GM21619 (cell line): ENCODE data around the gene TLR3.
"Not testable (repeated sequence)": the region's sequence is repeated elsewhere in the genome, so short reads cannot be mapped to it uniquely, and the experiment has no call there.

ENCODE experiments used
- ATAC-seq: cut with Tn5 transposase; IDR thresholded peaks from one replicate; pipeline ENCODE4 v1.9.1; 2021; ENCODE audit not compliant: unreplicated experiment

The TLR3 gene

DNA sequence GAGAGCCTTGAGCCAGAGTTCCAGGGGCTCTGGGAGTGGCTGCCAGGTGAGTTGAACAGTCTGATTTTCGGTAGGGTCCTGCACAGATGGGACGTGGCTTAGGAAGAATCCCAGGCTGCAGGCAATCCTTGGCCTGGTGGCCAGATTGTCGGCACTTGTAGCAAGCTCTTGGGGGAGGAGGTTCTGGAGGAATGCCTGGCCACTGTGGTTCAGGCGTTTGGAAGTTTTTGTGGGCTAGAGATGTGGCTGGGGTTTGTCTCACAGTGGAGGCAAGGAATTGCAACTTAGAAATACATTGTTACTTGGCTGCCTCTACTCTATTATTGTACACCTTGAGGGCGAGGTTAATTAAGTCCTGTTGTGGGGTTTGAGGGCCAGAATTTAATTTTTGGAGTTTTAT is 21.5 kb upstream of the TLR3 start:
- ATAC-seq: not testable (repeated sequence)

DNA sequence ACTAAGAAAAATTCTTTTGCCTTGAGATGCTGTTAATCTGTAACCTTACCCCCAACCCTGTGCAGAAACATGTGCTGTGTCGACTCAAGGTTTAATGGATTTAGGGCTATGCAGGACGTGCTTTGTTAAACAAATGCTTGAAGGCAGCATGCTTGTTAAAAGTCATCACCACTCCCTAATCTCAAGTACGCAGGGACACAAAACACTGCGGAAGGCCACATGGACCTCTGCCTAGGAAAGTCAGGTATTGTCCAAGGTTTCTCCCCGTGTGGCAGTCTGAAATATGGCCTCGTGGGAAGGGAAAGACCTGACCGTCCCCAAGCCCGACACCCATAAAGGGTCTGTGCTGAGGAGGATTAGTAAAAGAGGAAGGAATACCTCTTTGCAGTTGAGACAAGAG is 18.8 kb upstream of the TLR3 start:
- not testable (repeated sequence) for ATAC-seq

- ATAC-seq: no peak
These were observed 17.9 kb upstream of the TLR3 start for GRCh38 chr4:186051096-186051495.

DNA sequence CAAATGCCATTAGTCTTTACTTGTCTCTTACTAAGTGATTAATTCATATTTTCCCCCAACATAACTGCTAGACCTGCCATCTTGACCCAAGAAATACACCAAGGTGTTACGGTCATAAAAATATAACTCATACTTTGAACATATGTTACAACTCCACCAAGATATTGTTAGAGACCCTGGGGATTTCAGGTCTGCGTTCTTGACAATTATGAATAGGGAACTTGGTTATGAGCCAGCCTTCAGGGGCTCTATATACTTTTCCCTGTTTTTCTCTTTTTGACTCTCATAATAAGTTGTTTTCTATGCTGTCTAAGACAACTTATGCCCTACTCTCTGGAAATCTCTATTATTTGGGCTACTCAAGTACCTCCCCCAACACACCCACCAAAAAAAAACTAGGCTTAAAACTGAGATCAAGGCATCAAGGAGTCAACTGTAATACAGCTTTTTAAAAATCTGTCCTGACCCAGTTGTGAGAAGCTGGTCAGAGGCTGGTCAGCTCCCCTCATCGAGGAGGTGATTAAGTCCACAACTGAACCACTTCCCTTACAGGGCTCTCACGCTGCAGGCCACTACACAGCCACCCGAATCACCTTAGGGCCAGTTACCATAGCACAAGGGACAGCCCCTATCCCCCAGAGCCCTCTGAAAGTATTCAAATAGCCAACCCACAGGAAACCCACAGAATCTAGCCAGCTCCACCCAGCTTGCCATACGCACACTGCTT is 10.5 kb upstream of the TLR3 start:
- peak; percentile 100 for ATAC-seq

DNA sequence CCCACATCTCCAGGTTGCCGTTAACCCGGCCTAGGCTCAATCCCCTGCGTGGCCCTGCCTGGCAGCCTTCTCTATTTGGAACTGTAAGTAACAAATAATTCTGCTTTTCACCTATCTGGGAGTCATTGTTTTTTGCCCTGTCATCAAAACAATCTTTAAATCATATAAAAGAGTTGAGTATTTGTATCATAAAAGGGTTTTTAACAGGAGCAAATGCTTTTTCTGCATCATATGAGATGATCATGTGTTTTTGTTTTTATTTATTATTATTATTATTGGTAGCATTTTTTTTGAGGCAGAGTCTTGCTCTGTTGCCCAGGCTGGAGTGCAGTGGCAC is 10.0 kb upstream of the TLR3 start:
- no peak for ATAC-seq

DNA sequence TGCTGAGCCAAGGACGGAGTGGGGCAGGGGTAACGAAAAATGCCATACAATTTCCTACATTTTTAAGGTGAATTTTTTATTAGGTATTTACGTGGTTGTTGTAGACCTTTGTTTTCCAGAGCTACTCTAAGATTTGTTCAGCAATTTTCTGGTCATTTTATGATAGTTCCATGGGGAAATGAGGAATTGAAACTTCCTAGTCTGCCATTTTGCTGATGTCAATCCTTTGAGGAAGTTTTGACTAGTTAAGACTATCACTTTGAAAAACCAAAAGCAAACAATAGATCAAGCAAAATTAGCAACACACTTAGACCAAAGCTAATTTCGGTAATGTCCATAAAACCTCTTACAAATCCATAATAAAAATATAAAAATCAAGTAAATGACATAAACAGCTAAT is 7.0 kb upstream of the TLR3 start:
- no peak for ATAC-seq

DNA sequence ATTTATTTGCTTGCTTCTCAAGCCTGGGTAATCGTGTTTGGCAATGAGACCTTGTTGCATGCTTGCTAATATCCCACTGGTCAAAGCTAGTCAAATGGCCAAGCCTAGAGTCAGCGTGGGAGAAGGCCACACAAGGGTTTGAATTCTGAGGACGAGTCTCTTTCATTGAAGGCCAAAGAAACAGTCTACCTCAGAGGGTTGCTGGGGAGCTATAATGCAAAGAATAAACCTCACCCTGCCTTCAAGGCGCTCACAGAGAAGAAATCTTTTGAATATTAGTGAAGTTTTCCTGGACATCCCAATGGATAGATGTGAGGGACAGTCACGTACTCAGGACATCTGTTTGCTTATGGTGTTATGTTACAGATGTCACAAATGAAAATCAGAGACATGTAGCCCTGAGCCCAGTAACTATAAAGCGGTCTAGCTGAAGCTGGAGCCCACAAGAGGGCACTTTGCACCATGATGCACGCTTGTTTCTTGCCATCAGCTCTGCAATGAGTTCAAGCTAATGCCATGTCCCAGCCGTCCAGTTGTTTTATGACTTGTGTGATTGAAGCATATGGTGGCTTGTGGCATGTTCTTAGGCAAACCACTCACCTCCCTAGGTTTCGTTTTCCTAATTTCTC is 1.1 kb upstream of the TLR3 start:
- ATAC-seq: peak; percentile 90

- no peak for ATAC-seq
These were observed 773 bp downstream of the TLR3 start for GRCh38 chr4:186069729-186070128.

DNA sequence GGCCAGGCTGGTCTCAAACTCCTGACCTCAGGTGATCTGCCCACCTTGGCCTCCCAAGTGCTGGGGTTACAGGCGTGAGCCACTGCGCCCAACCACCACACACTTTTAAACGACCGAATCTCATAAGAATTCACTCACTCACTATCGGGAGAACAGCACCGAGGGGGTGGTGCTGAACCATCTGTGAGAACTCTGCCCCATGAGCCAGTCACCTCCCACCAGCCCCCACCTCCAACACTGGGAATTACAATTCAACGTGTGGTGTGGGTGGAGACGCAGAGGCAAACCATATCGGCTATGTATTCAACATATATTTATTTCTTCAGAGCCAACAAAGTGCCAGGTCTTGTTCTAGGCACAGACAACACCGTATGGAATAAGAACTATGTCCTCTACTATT is 3.6 kb downstream of the TLR3 start:
- ATAC-seq: no peak

GRCh38 chr4:186074189-186074588 is 5.2 kb downstream of the TLR3 start:
- no peak for ATAC-seq

GRCh38 chr4:186078981-186079638 is 10.2 kb downstream of the TLR3 start:
- ATAC-seq: no peak

DNA sequence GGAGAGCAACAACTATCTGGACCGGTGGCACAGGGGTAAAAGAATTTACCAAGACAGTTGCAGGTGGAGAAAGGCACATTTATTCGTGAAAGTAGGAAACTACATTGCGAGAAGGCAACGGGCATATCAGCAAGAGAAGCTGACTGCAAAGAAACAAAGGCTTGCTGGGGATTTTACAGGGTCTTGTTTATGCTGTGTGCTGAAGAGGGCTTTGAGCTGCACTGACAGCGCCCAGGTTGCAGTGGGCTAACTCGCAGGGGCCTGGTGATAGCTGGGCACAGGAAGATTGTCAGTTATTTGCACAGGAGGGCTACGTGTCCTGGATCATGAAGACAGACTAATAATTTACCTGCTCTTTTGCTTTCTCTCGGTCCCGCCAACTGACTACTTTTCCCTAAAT is 10.7 kb downstream of the TLR3 start:
- no peak for ATAC-seq

DNA sequence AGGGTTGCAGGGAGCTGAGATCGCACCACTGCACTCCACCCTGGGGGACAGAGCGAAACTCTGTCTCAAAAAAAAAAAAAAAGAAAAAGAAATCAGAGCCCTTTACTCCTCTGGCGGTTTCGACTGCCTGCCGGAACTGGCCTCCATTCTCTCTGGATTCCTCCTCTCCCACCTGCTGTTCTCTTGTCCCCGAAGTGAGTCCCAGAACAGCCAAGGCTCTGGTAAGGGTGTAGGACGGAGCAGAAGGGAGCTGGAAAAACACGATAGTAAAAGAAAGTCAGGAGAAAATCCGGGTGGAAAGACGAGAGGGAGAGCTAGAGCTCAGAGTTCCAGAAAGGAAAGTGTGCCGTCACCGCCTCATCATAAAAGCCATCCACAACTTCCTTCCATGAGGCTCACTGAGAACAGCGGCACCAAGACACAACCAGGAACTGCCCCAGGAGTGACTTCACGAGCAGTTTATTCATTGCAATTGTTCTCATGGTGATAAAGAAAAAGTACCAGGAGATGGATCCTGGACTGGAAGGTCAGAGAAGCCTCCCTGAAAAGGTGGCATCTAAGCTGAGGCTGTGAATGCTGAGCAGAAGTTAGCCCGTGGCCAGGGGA is 12.3 kb downstream of the TLR3 start:
- ATAC-seq: no peak

DNA sequence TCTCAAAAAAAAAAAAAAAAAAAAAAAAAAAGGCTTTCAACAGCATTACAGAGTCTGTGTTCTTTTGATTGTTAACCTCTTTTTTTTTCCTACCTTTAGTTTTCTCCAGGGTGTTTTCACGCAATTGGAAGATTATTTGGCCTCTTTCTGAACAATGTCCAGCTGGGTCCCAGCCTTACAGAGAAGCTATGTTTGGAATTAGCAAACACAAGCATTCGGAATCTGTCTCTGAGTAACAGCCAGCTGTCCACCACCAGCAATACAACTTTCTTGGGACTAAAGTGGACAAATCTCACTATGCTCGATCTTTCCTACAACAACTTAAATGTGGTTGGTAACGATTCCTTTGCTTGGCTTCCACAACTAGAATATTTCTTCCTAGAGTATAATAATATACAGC is 13.3 kb downstream of the TLR3 start:
- no peak for ATAC-seq

GRCh38 chr4:186088523-186088922 is 19.6 kb downstream of the TLR3 start:
- no peak for ATAC-seq

- no peak for ATAC-seq
These were observed 23.3 kb downstream of the TLR3 start for GRCh38 chr4:186092296-186092695.

- ATAC-seq: no peak
These were observed 26.4 kb downstream of the TLR3 start for GRCh38 chr4:186095406-186095805.

DNA sequence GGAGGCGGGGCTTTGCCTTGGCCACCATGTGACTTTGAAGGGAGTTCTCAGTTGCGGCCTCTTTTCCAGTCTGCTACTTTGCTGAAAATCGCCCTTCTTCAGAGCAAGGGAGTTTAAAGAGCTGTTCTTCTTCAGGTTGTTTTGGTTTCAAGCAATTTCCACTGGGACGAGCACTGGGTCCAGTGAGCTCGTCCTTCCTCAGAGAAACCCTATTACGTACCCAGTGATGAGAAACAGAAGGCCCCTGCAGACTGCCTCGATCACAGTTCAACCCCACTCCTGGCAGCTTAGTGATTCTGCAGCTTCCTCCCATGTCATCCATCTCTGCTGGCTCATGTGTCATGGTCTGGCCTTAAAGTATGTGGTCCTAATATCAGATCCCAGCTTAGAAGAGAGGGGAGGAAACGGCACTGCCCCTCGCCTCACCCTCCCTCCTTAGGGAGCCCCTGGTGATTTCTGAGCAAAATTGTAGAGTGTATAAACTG is 27.8 kb downstream of the TLR3 start:
- ATAC-seq: no peak

- no peak for ATAC-seq
These were observed 28.4 kb downstream of the TLR3 start for GRCh38 chr4:186097386-186097785.

- no peak for ATAC-seq
These were observed 34.0 kb downstream of the TLR3 start for GRCh38 chr4:186102931-186103330.

DNA sequence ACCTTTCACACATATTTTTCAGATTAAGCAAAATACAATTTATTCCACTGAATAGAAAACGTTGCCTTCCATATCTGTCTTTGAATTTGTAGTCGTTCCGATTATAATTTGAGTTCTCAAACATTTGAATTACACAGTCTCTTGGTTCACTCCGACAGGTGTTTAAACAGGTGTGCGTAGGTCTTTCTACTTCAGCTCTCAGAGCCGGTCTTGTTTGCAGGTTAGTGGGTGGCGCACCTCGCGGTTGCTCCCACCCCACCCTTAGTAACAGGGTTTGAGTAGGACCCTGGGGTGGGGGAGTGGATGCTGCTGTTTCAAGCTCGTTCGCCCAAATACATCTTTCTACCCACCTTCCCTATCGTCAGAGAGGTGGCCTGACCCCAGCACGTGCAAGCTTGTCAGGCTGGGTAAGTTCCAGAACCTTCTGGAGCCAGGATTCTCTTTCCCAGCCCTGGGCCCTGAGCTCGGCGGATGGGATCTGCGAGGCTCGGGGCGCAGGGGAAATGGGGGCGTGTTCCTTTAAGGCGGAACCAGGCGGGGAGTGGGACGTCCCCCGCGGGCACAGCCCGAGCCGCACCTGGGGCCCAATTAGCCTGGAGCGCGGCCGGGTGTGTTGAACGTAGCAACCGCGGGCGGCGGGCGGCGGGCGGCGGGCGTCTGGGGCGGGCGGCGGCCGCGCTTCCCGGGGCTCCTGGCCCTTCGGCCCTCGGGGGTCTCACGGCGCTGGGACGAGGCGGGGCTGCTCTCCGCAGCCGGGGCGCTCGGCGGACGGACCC is 35.3 kb downstream of the TLR3 start, which contains the start of gene FAM149A:
TSS of gene FAM149A (plus strand) at position 591 of the 776 bp plus-strand sequence.
- ATAC-seq: peak; percentile 79
